Testis (tissue), 2 donors: ENCODE data around the gene HBQ1.
"Not testable (repeated sequence)": the region's sequence is repeated elsewhere in the genome, so short reads cannot be mapped to it uniquely, and the experiment has no call there.

Experiments
- CTCF ChIP-seq, 3 experiments: fragments of 450-650 bp in 2 of 3; fragments of 200-600 bp in 1 of 3; sonication (generic) in 1 of 3; IDR thresholded peaks; one replicate each; pipeline ENCODE4 v1.5.1; 2016 to 2019; ENCODE audit warnings: antibody characterized with exemption in 3 of 3, mild to moderate bottlenecking in 2 of 3, moderate library complexity in 1 of 3
- POLR2A ChIP-seq: fragments of 450-650 bp; IDR thresholded peaks from one replicate; pipeline ENCODE4 v1.6.1; 2017; ENCODE audit warnings: antibody characterized with exemption, mild to moderate bottlenecking, moderate library complexity

- not testable (repeated sequence) for TF ChIP-seq CTCF (IDR thresholded peaks at IDR 0.05); POLR2A
Measured at GRCh38 chr16:173211-173854, 6.9 kb upstream of the HBQ1 start.
